ENCODE results near the gene CD99. TPM values are rescaled to one million over a fixed set of nuclear protein-coding genes. Genes with fewer than 3 reads are reported as not detected.

CD99 gene
- total and polyA plus RNA-seq, 2 donors (not counting 3 experiments of a cell fraction or from before 2014, with no cell fraction given): 364 to 654 TPM

DNA sequence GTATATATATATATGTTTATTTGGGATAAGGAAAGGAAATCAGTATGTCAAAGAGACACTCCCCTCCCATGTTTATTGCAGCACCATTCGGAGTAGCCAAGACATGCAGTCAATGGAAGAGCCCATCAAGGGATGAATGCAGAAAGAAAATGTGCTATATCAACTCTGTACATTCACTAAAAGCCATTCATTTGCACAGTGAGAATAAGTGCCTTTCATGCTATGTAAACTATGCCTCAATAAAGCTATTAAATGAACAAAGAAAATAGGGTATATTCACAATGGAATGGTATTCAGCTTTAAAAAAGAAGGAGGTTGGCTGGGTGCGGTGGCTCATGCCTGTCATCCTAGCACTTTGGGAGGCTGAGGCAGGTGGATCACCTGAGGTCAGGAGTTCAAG, 20.3 kb downstream of the CD99 start:
- no peak for FAIRE-seq
- CTCF ChIA-PET: no interaction called here
- dilution Hi-C loops (cut with MboI; ENCODE audit: extremely low pct_ligation_motif_present, low sequenced_read_pairs) (no loop called here), intact Hi-C loops (cut with micrococcal nuclease) (loop anchor here (2.0 kb wide), 1 partner anchor 67 kb away; no protein-coding TSS in a partner anchor)
- DNase-seq (ENCODE audit: low read depth, low spot score): no peak
- Histone ChIP-seq H3K79me2 (ENCODE audit: control insufficient read depth, insufficient read depth, low read length) (peaks cover 73% of the 10 kb centered on the region), H3K4me3 (replicated peaks in 1 of 3; ENCODE audit: insufficient read depth in 1 of 3, low read depth in 1 of 3, low read length in 3 of 3) (no peak overlapping the region), H3K36me3 (ENCODE audit: control insufficient read depth in 2 of 2, extremely low read depth in 1 of 2, insufficient read depth in 2 of 2, low read length in 2 of 2) (peaks cover 3 to 19% of the 10 kb centered on the region in 2 experiments), H4K20me1 (replicated peaks; ENCODE audit: control insufficient read depth, extremely low read depth, insufficient read depth, low read length) (no peaks in the 10 kb centered on the region), H2AFZ (ENCODE audit: low read depth, low read length) (no peak overlapping the region), H3K27me3 (ENCODE audit: control insufficient read depth in 2 of 2, insufficient read depth in 2 of 2, low read length in 2 of 2) (no peaks in the 10 kb centered on the region), H3K9me1 (replicated peaks; ENCODE audit: control insufficient read depth, extremely low read depth, insufficient read depth, low read length) (no peaks in the 10 kb centered on the region), H3K9me3 (replicated peaks; ENCODE audit: control insufficient read depth, insufficient read depth, low read length) (no peaks in the 10 kb centered on the region), H3K27ac (ENCODE audit: insufficient read depth, low read depth, low read length) (no peak overlapping the region), H3K4me2 (ENCODE audit: insufficient read depth, low read length) (no peak overlapping the region), H3K4me1 (ENCODE audit: control insufficient read depth, extremely low read depth, insufficient read depth, low read length) (peaks cover 38% of the 10 kb centered on the region), H3K9ac (replicated peaks; ENCODE audit: extremely low read depth, insufficient read depth, low read length) (no peak overlapping the region)
- TF ChIP-seq POLR2A (IDR thresholded peaks at IDR 0.05; ENCODE audit: low read depth, low read length) (no peak), POLR2AphosphoS5 (IDR thresholded peaks at IDR 0.05; ENCODE audit: insufficient read depth, low read depth, low read length) (no peak), FOS (IDR thresholded peaks at IDR 0.05; ENCODE audit: borderline replicate concordance, insufficient read depth, low read length) (no peak), EZH2 (IDR thresholded peaks at IDR 0.05; ENCODE audit: borderline replicate concordance, low read depth, low read length, severe bottlenecking) (no peak), JUN (IDR thresholded peaks at IDR 0.05; ENCODE audit: borderline replicate concordance, insufficient read depth, insufficient read length, low read depth) (no peak), MYC (IDR thresholded peaks at IDR 0.05; ENCODE audit: low read depth, low read length) (no peak)
- TF ChIP-seq, protein P1, sequence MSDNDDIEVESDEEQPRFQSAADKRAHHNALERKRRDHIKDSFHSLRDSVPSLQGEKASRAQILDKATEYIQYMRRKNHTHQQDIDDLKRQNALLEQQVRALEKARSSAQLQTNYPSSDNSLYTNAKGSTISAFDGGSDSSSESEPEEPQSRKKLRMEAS (IDR thresholded peaks at IDR 0.05; ENCODE audit: insufficient read depth, insufficient read length): no peak
- TF ChIP-seq, protein P2, sequence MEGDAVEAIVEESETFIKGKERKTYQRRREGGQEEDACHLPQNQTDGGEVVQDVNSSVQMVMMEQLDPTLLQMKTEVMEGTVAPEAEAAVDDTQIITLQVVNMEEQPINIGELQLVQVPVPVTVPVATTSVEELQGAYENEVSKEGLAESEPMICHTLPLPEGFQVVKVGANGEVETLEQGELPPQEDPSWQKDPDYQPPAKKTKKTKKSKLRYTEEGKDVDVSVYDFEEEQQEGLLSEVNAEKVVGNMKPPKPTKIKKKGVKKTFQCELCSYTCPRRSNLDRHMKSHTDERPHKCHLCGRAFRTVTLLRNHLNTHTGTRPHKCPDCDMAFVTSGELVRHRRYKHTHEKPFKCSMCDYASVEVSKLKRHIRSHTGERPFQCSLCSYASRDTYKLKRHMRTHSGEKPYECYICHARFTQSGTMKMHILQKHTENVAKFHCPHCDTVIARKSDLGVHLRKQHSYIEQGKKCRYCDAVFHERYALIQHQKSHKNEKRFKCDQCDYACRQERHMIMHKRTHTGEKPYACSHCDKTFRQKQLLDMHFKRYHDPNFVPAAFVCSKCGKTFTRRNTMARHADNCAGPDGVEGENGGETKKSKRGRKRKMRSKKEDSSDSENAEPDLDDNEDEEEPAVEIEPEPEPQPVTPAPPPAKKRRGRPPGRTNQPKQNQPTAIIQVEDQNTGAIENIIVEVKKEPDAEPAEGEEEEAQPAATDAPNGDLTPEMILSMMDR (IDR thresholded peaks at IDR 0.05; ENCODE audit: extremely low read depth in 1 of 2, insufficient read depth in 1 of 2, low read depth in 1 of 2, low read length in 2 of 2): no peak
- no TSS peak for BruUV-seq (replicated peaks)
- POLR2A ChIA-PET: no interaction called here

Data from endothelial cell of umbilical vein (primary cell).